Neural cell (in vitro differentiated cells): Measurements from ENCODE around the gene TRIOBP.

Experiments
- CTCF ChIP-seq: fragments of 450-650 bp; IDR thresholded peaks from 2 replicates; pipeline ENCODE4 v1.5.1; 2014; ENCODE audit warnings: antibody characterized with exemption, mild to moderate bottlenecking, moderate library complexity; ENCODE audit not compliant: poor library complexity, severe bottlenecking
- EP300 ChIP-seq: fragments of 450-650 bp; conservative IDR thresholded peaks from 2 replicates; pipeline ENCODE4 v1.6.1; 2014; ENCODE audit warnings: antibody characterized with exemption, mild to moderate bottlenecking, moderate library complexity; ENCODE audit not compliant: poor library complexity, severe bottlenecking
- EZH2 ChIP-seq: fragments of 200-600, 300-800 bp; shearing (Covaris generic), sonication (generic); IDR thresholded peaks from 2 replicates; pipeline ENCODE4 v1.6.1; 2014; ENCODE audit warnings: antibody characterized with exemption, low read length, borderline replicate concordance, mild to moderate bottlenecking; ENCODE audit not compliant: insufficient read depth, poor library complexity, severe bottlenecking
- POLR2AphosphoS5 ChIP-seq: IDR thresholded peaks from 2 replicates; pipeline ENCODE4 v1.6.1; 2012
- RAD21 ChIP-seq: fragments of 450-650 bp; conservative IDR thresholded peaks from 2 replicates; pipeline ENCODE4 v1.6.1; 2014; ENCODE audit warnings: antibody characterized with exemption, mild to moderate bottlenecking, moderate library complexity
- REST ChIP-seq: IDR thresholded peaks from 2 replicates; pipeline ENCODE4 v1.6.1; 2012; ENCODE audit warnings: borderline replicate concordance
- SMC3 ChIP-seq: fragments of 450-650 bp; conservative IDR thresholded peaks from 2 replicates; pipeline ENCODE4 v1.6.1; 2014; ENCODE audit warnings: antibody characterized with exemption, mild to moderate bottlenecking, moderate library complexity; ENCODE audit not compliant: poor library complexity
- TAF1 ChIP-seq: IDR thresholded peaks from 2 replicates; pipeline ENCODE4 v1.6.1; 2012; ENCODE audit warnings: low read depth

GRCh38 chr22:37803639-37804351 lies 106.9 kb downstream of the TRIOBP start:
- TF ChIP-seq CTCF, result no peak
- no peak for TF ChIP-seq TAF1
- no peak for TF ChIP-seq REST
- no peak for TF ChIP-seq EZH2
- TF ChIP-seq RAD21, result no peak
- no peak for TF ChIP-seq EP300
- TF ChIP-seq POLR2AphosphoS5, result no peak
- no peak for TF ChIP-seq SMC3
